ENCODE data around the gene ADCY7.

DNA sequence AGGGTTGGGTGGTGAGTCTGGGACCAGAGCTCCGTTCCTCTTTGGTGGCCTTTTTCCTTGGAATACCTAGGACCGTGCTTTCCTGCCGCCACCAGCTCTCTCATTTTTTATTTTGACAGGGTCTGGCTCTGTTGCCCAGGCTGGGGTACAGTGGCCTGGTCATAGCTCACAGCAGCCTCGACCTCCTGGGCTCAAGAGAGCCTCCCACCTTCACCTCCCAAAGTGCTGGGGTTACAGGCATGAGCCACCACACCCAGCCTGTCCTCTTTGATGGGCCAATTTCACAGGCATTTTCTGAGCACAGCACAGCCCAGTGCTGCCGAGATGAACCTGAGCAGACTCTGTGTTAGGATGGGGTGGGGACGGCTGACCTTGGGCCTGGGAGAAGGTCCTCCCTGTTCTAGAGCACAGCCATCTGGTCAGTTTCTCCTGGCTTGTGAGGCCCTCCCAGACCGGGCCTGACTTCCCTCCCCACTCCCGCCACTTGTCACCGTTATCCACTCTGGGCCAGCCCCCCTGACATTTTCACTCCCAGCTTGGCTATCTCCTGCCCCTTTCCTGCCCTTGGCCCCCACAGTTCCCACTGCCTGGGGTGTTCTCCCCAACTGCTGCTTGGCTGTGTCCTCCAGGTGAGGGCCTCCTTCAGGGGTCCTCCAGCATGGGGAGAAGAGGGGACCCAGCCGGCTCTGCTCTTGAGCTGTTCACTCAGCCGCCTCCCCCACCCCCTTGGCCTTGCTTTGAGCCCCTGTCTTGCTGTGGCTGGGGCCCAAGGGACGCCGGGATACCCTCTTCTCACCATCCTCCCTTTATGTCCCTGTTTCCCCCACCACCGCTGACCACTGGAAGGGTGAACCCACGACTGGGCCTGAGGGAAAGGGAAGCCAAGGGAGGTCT, 5.0 kb downstream of the ADCY7 start:
- TF ChIP-seq, protein P1, sequence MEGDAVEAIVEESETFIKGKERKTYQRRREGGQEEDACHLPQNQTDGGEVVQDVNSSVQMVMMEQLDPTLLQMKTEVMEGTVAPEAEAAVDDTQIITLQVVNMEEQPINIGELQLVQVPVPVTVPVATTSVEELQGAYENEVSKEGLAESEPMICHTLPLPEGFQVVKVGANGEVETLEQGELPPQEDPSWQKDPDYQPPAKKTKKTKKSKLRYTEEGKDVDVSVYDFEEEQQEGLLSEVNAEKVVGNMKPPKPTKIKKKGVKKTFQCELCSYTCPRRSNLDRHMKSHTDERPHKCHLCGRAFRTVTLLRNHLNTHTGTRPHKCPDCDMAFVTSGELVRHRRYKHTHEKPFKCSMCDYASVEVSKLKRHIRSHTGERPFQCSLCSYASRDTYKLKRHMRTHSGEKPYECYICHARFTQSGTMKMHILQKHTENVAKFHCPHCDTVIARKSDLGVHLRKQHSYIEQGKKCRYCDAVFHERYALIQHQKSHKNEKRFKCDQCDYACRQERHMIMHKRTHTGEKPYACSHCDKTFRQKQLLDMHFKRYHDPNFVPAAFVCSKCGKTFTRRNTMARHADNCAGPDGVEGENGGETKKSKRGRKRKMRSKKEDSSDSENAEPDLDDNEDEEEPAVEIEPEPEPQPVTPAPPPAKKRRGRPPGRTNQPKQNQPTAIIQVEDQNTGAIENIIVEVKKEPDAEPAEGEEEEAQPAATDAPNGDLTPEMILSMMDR (conservative IDR thresholded peaks at IDR 0.05; ENCODE audit: low read depth, low read length): no peak
- no peak for TF ChIP-seq EZH2phosphoT487 (IDR thresholded peaks at IDR 0.05; ENCODE audit: borderline replicate concordance, low read length)
